Natural killer cell (primary cell): ENCODE data around the gene ATG10. TPM values are rescaled to one million over a fixed set of nuclear protein-coding genes. Genes with fewer than 3 reads are reported as not detected.

Source experiments
- ATAC-seq, 3 donors: fragments of 150-1000 bp in 2 of 3; fragments of 200-7000 bp in 1 of 3; cut with Tn5 transposase; 1 replicate in 1 of 3; 2 replicates in 2 of 3; pipeline ENCODE4 v1.10.0; 2021; ENCODE audit warnings: mild to moderate bottlenecking in 2 of 3, moderate library complexity in 2 of 3
- DNase-seq, 2 donors: peaks; one replicate each; pipeline versions ENCODE4 v3.0.0 to v3.0.0-alpha.2; 2013 to 2021; ENCODE audit warnings: mixed read lengths in 1 of 2
- H3K27ac ChIP-seq: one replicate; pipeline ENCODE4 v1.5.1; 2013; ENCODE audit warnings: mild to moderate bottlenecking, low read length
- H3K27me3 ChIP-seq: one replicate; pipeline ENCODE4 v1.6.1; 2013; ENCODE audit warnings: low read length; ENCODE audit not compliant: control insufficient read depth, insufficient read depth
- H3K36me3 ChIP-seq: one replicate; pipeline ENCODE4 v1.6.1; 2013; ENCODE audit warnings: low read length; ENCODE audit not compliant: control insufficient read depth, insufficient read depth
- H3K4me1 ChIP-seq: one replicate; pipeline ENCODE4 v1.6.1; 2013; ENCODE audit warnings: low read length; ENCODE audit not compliant: control insufficient read depth, insufficient read depth
- H3K4me3 ChIP-seq: one replicate; pipeline ENCODE4 v1.5.1; 2013; ENCODE audit warnings: low read length
- H3K9me3 ChIP-seq: one replicate; pipeline ENCODE4 v1.6.1; 2013; ENCODE audit warnings: low read length; ENCODE audit not compliant: control insufficient read depth, insufficient read depth
- H3K27ac Mint-ChIP-seq, 2 donors: one replicate each; pipeline ENCODE4 v1.8.0; 2022; ENCODE audit warnings: mild to moderate bottlenecking in 2 of 2, mixed read lengths in 2 of 2, moderate library complexity in 1 of 2
- H3K27me3 Mint-ChIP-seq, 2 donors: one replicate each; pipeline ENCODE4 v1.8.0; 2022; ENCODE audit warnings: low read depth in 2 of 2, mixed read lengths in 2 of 2
- H3K36me3 Mint-ChIP-seq: one replicate; pipeline ENCODE4 v1.8.0; 2022; ENCODE audit warnings: mixed read lengths
- H3K4me1 Mint-ChIP-seq, 2 donors: one replicate each; pipeline ENCODE4 v1.8.0; 2022; ENCODE audit warnings: mixed read lengths in 2 of 2
- H3K4me3 Mint-ChIP-seq: one replicate; pipeline ENCODE4 v1.8.0; 2022; ENCODE audit warnings: mild to moderate bottlenecking, moderate library complexity, mixed read lengths
- H3K9me3 Mint-ChIP-seq, 2 donors: one replicate each; pipeline ENCODE4 v1.8.0; 2022; ENCODE audit warnings: mixed read lengths in 2 of 2
- WGBS: methylation state at CpG from one replicate; pipeline ENCODE4 v1.1.7; 2013; ENCODE audit warnings: missing lambda C conversion rate; ENCODE audit not compliant: insufficient coverage; 5-methylcytosine and 5-hydroxymethylcytosine counted together
- intact Hi-C: fragments of 100-400 bp; cut with micrococcal nuclease; formaldehyde crosslinking; loops from one replicate; pipeline ENCODE4 v1.14.2; 2022
- total RNA-seq, 4 donors: library from RNA; stranded (reverse); fragments of 120-200 nt in 1 of 4; gene quantifications; one replicate each; pipeline versions ENCODE4 v1.2.3 to v1.2.4, GENCODE V29; 2013 to 2022
- TF ChIP-seq, protein P1 (sequence below): fragments of 200-600 bp; IDR thresholded peaks from one replicate; pipeline ENCODE4 v1.8.0; 2022; ENCODE audit warnings: antibody characterized with exemption

ATG10 gene
- total RNA-seq, 3 donors from 2014 or later (not counting 1 experiment from before 2014, with no cell fraction given) = 9.0 to 11.5 (median 11.4) TPM

DNA sequence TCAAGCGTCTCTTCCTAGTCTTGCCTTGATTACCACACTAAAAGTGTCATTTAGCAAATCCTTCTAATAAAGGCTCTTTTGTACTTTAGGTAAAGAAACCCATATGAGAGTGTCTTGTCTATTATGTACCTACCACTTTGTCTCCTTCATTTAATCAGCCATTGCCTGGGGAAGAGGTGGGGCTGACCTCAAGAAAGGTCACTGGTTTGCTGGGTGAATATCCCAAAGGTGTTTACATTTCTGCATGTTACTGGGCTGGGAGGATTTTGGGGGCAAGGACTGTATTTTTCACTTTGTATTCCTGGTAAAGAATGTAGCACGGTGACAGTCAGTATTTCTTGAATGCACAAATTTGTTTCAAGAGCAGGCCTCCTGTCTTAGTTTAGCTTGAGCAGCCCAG lies 318.2 kb downstream of the ATG10 start:
- Histone ChIP-seq H3K9me3 (no peaks in the 10 kb centered on the region), H3K36me3 (no peaks in the 10 kb centered on the region), H3K4me3 (no peak overlapping the region), H3K27me3 (no peaks in the 10 kb centered on the region), H3K4me1 (no peaks in the 10 kb centered on the region), H3K27ac (no peak overlapping the region)
- Mint-ChIP-seq H3K4me1 (no peaks in the 10 kb centered on the region), H3K27me3 (no peaks in the 10 kb centered on the region), H3K27ac (no peak overlapping the region), H3K4me3 (no peak overlapping the region), H3K9me3 (no peaks in the 10 kb centered on the region), H3K36me3 (no peaks in the 10 kb centered on the region)
- 100% methylated on average over 1 of the region's 2 CpGs for WGBS
- TF ChIP-seq, protein P1, sequence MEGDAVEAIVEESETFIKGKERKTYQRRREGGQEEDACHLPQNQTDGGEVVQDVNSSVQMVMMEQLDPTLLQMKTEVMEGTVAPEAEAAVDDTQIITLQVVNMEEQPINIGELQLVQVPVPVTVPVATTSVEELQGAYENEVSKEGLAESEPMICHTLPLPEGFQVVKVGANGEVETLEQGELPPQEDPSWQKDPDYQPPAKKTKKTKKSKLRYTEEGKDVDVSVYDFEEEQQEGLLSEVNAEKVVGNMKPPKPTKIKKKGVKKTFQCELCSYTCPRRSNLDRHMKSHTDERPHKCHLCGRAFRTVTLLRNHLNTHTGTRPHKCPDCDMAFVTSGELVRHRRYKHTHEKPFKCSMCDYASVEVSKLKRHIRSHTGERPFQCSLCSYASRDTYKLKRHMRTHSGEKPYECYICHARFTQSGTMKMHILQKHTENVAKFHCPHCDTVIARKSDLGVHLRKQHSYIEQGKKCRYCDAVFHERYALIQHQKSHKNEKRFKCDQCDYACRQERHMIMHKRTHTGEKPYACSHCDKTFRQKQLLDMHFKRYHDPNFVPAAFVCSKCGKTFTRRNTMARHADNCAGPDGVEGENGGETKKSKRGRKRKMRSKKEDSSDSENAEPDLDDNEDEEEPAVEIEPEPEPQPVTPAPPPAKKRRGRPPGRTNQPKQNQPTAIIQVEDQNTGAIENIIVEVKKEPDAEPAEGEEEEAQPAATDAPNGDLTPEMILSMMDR = no peak
- intact Hi-C loops = no loop called here
- ATAC-seq = no peak
- DNase-seq = no peak

DNA sequence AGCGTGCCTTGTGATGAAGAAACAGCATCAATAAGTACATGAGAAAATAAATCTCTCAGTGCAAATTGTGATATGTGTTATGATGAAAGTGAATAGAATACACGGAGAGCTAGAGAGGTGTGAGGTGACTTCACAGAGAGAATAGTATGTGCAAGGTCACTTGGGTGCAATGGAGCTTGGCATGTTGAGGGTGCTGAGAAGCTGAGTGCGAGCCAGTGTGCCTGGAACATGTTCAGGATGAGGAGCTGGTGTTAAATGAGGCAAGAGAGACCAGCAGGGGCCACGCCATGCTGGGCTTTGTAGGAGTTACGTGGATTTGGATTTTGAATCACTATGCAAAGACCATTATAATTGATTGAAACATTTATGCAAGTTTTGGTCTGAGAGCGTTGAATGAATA lies 319.1 kb downstream of the ATG10 start:
- Histone ChIP-seq H3K27me3 (no peaks in the 10 kb centered on the region), H3K9me3 (no peaks in the 10 kb centered on the region), H3K4me1 (no peaks in the 10 kb centered on the region), H3K36me3 (no peaks in the 10 kb centered on the region), H3K27ac (no peak overlapping the region), H3K4me3 (no peak overlapping the region)
- WGBS = 97% methylated on average over 5 of the region's 6 CpGs
- intact Hi-C loops = no loop called here
- no peak overlapping the region for H3K4me3 Mint-ChIP-seq
- DNase-seq = no peak
- TF ChIP-seq, protein P1 = no peak
- no peak overlapping the region for H3K27ac Mint-ChIP-seq
- no peak for ATAC-seq
- no peaks in the 10 kb centered on the region for H3K27me3 Mint-ChIP-seq
- H3K9me3 Mint-ChIP-seq = no peaks in the 10 kb centered on the region
- H3K4me1 Mint-ChIP-seq = no peaks in the 10 kb centered on the region
- no peaks in the 10 kb centered on the region for H3K36me3 Mint-ChIP-seq

DNA sequence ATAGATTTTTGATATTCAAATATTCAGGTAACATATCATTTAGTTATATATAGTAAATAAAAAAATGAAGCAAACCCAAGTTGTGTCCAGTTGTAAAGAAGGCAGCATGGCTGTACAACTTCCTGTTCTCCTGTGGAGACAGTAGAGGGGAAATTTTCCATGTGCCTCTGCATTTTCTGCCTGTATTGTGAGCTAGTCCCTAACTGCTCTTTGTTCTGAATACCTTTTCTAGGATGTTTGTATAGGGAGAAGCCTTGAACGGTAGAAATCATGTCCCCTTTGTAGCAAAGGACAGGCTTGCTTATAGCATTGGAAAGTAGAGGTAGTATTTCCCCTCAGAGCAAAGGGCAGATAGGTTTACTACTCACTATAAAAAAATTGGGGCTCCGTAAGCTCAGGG lies 319.6 kb downstream of the ATG10 start:
- 100% methylated on average over 2 of the region's 2 CpGs for WGBS
- no peak overlapping the region for H3K27ac Mint-ChIP-seq
- no peaks in the 10 kb centered on the region for H3K9me3 Mint-ChIP-seq
- ATAC-seq (no peak), DNase-seq (no peak)
- intact Hi-C loops = no loop called here
- TF ChIP-seq, protein P1 = no peak
- Histone ChIP-seq H3K4me1 (no peaks in the 10 kb centered on the region), H3K36me3 (no peaks in the 10 kb centered on the region), H3K9me3 (no peaks in the 10 kb centered on the region), H3K27me3 (no peaks in the 10 kb centered on the region), H3K4me3 (no peak overlapping the region), H3K27ac (no peak overlapping the region)
- H3K27me3 Mint-ChIP-seq = no peaks in the 10 kb centered on the region
- no peaks in the 10 kb centered on the region for H3K4me1 Mint-ChIP-seq
- no peaks in the 10 kb centered on the region for H3K36me3 Mint-ChIP-seq
- H3K4me3 Mint-ChIP-seq = no peak overlapping the region

DNA sequence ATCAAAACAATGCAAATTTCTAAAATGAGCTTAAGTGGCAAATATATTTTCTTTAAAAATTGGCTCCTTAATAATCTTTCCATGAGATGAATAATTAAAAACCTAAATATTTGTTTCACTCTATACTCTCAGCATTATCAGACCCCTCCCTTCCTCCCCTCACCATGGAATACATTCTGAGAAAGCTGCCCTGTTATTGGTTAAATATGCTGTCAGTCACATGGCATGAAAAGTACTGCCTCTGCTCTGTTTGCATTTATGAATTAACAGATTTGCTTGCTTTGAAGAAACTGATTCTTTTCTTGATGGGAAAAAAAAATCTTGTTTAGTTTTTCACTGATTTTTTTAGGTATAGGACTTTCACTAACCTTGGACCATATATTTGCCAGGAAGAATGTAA lies 323.3 kb downstream of the ATG10 start:
- DNase-seq (no peak), ATAC-seq (no peak)
- no peaks in the 10 kb centered on the region for H3K4me1 Mint-ChIP-seq
- H3K27ac Mint-ChIP-seq = no peak overlapping the region
- H3K27me3 Mint-ChIP-seq = no peaks in the 10 kb centered on the region
- intact Hi-C loops = no loop called here
- Histone ChIP-seq H3K36me3 (no peaks in the 10 kb centered on the region), H3K4me1 (no peaks in the 10 kb centered on the region), H3K9me3 (no peaks in the 10 kb centered on the region), H3K27me3 (no peaks in the 10 kb centered on the region), H3K4me3 (no peak overlapping the region), H3K27ac (no peak overlapping the region)
- H3K4me3 Mint-ChIP-seq = no peak overlapping the region
- TF ChIP-seq, protein P1 = no peak
- H3K9me3 Mint-ChIP-seq = no peaks in the 10 kb centered on the region
- no peaks in the 10 kb centered on the region for H3K36me3 Mint-ChIP-seq
